GM10266 (cell line): ENCODE results near the gene IFT22.
A peak's percentile ranks its signal among the peaks of the same experiment; 100 is the strongest.

Experiments used
- DNase-seq: peaks from one replicate; pipeline ENCODE4 v3.0.0; 2012; ENCODE audit errors: extremely low spot score
- CTCF ChIP-seq: IDR thresholded peaks from 2 replicates; pipeline ENCODE4 v1.5.1; 2012; ENCODE audit warnings: mild to moderate bottlenecking, low read depth; ENCODE audit not compliant: control insufficient read depth, insufficient read depth; ENCODE audit errors: missing control alignments

IFT22 gene

GRCh38 chr7:101333912-101334311 lies 12.3 kb upstream of the IFT22 start:
- TF ChIP-seq CTCF = no peak
- DNase-seq = no peak

- no peak for TF ChIP-seq CTCF
- no peak for DNase-seq
Observed at GRCh38 chr7:101332026-101332425, 10.4 kb upstream of the IFT22 start.

- DNase-seq = no peak
- TF ChIP-seq CTCF = no peak
Observed at GRCh38 chr7:101330011-101330484, 8.4 kb upstream of the IFT22 start.

- no peak for DNase-seq
- no peak for TF ChIP-seq CTCF
Observed at GRCh38 chr7:101328159-101328558, 6.5 kb upstream of the IFT22 start.

- no peak for TF ChIP-seq CTCF
- DNase-seq = no peak
Observed at GRCh38 chr7:101319401-101319800, 2.2 kb downstream of the IFT22 start.

- peak; percentile 72 for DNase-seq
- peak; percentile 52 for TF ChIP-seq CTCF
Observed at GRCh38 chr7:101315336-101315735, 6.3 kb downstream of the IFT22 start.

- TF ChIP-seq CTCF = no peak
- DNase-seq = no peak
Observed at GRCh38 chr7:101308245-101309085, 13.1 kb downstream of the IFT22 start.
